PC-3 (cell line): ENCODE data around the gene ZNF296. TPM values are rescaled to one million over a fixed set of nuclear protein-coding genes. Genes with fewer than 3 reads are reported as not detected.

Experiments
- ATAC-seq: fragments of 200-7000 bp; cut with Tn5 transposase; 2 replicates; pipeline ENCODE4 v1.9.1; 2020; ENCODE audit warnings: mild to moderate bottlenecking, moderate library complexity
- BruUV-seq: library from RNA; stranded (reverse); fragments of 400-500 nt; replicated peaks from 2 replicates; lab custom pipeline; 2021; lab: Mats Ljungman, UMichigan
- CTCF ChIA-PET: fragments of 300-600 bp; sonication (Branson Sonifier 250); formaldehyde crosslinking; loops from one replicate; lab custom pipeline; 2022; ENCODE audit warnings: antibody characterized with exemption; lab: Charles Lee
- POLR2A ChIA-PET: fragments of 300-600 bp; sonication (Branson Sonifier 250); formaldehyde crosslinking; loops from one replicate; lab custom pipeline; 2022; ENCODE audit warnings: antibody characterized with exemption; ENCODE audit not compliant: unreplicated experiment; lab: Charles Lee
- DNase-seq: peaks from one replicate; pipeline ENCODE4 v3.0.0-alpha.2; 2015
- H2AFZ ChIP-seq: fragments of 300-600 bp; sonication (generic); 2 replicates; pipeline ENCODE4 v1.6.0; 2016; ENCODE audit warnings: antibody characterized with exemption, low read length
- H3F3A ChIP-seq: fragments of 300-600 bp; sonication (generic); one replicate; pipeline ENCODE4 v1.6.0; 2017; ENCODE audit warnings: antibody characterized with exemption, low read length, control low read depth, mild to moderate bottlenecking; ENCODE audit not compliant: unreplicated experiment
- H3K27ac ChIP-seq: fragments of 300-600 bp; sonication (generic); 2 replicates; pipeline ENCODE4 v1.5.1; 2016; ENCODE audit warnings: mild to moderate bottlenecking, low read length
- H3K27me3 ChIP-seq: fragments of 300-600 bp; sonication (generic); 2 replicates; pipeline ENCODE4 v1.6.1; 2016; ENCODE audit warnings: low read length, mixed read lengths
- H3K36me3 ChIP-seq: fragments of 300-600 bp; sonication (generic); 2 replicates; pipeline ENCODE4 v1.6.1; 2016; ENCODE audit warnings: low read depth, mixed run types, low read length, mixed read lengths
- H3K4me1 ChIP-seq: fragments of 300-600 bp; sonication (generic); 2 replicates; pipeline ENCODE4 v1.5.1; 2016; ENCODE audit warnings: low read length; ENCODE audit not compliant: insufficient read depth
- H3K4me2 ChIP-seq: fragments of 300-600 bp; sonication (generic); 2 replicates; pipeline ENCODE4 v1.6.0; 2016; ENCODE audit warnings: low read length
- H3K4me3 ChIP-seq: fragments of 300-600 bp; sonication (generic); 2 replicates; pipeline ENCODE4 v1.5.1; 2016; ENCODE audit warnings: mild to moderate bottlenecking, low read length, mixed read lengths
- H3K79me2 ChIP-seq: fragments of 300-600 bp; sonication (generic); 2 replicates; pipeline ENCODE4 v1.6.1; 2017; ENCODE audit warnings: low read length, mixed read lengths
- H3K9ac ChIP-seq: fragments of 300-600 bp; sonication (generic); 2 replicates; pipeline ENCODE4 v1.6.0; 2016; ENCODE audit warnings: mild to moderate bottlenecking, low read length
- H3K9me2 ChIP-seq: fragments of 300-600 bp; sonication (generic); replicated peaks from 2 replicates; pipeline ENCODE4 v1.6.1; 2016; ENCODE audit warnings: mixed run types, low read length, mixed read lengths
- H3K9me3 ChIP-seq: fragments of 300-600 bp; sonication (generic); 2 replicates; pipeline ENCODE4 v1.6.1; 2016; ENCODE audit warnings: low read length, mixed read lengths
- H4K20me1 ChIP-seq: fragments of 300-600 bp; sonication (generic); 2 replicates; pipeline ENCODE4 v1.6.1; 2016; ENCODE audit warnings: low read length, mixed read lengths
- EZH2 ChIP-seq: fragments of 300-600 bp; sonication (generic); IDR thresholded peaks from one replicate; pipeline ENCODE4 v1.6.1; 2017; ENCODE audit warnings: antibody characterized with exemption, mild to moderate bottlenecking, low read length; ENCODE audit not compliant: unreplicated experiment
- EZH2phosphoT487 ChIP-seq: fragments of 300-600 bp; sonication (generic); IDR thresholded peaks from 2 replicates; pipeline ENCODE4 v1.6.1; 2018; ENCODE audit warnings: mild to moderate bottlenecking, antibody characterized with exemption, low read length, borderline replicate concordance
- intact Hi-C: fragments of 100-400 bp; cut with micrococcal nuclease; formaldehyde crosslinking; loops from 2 replicates; pipeline ENCODE4 v1.9.0; 2023
- total RNA-seq: library from RNA; depleted of rRNA; stranded (reverse); fragments of >200 nt; gene quantifications from 2 replicates; pipeline ENCODE4 v1.2.3, GENCODE V29; 2014
- TF ChIP-seq, protein P1 (sequence below): fragments of 300-600 bp; sonication (generic); conservative IDR thresholded peaks from 2 replicates; pipeline ENCODE4 v1.5.1; 2017; ENCODE audit warnings: antibody characterized with exemption, low read depth, mild to moderate bottlenecking, low read length

The ZNF296 gene
- total RNA-seq, 1 experiment from 2014 or later: 2.4 TPM

DNA sequence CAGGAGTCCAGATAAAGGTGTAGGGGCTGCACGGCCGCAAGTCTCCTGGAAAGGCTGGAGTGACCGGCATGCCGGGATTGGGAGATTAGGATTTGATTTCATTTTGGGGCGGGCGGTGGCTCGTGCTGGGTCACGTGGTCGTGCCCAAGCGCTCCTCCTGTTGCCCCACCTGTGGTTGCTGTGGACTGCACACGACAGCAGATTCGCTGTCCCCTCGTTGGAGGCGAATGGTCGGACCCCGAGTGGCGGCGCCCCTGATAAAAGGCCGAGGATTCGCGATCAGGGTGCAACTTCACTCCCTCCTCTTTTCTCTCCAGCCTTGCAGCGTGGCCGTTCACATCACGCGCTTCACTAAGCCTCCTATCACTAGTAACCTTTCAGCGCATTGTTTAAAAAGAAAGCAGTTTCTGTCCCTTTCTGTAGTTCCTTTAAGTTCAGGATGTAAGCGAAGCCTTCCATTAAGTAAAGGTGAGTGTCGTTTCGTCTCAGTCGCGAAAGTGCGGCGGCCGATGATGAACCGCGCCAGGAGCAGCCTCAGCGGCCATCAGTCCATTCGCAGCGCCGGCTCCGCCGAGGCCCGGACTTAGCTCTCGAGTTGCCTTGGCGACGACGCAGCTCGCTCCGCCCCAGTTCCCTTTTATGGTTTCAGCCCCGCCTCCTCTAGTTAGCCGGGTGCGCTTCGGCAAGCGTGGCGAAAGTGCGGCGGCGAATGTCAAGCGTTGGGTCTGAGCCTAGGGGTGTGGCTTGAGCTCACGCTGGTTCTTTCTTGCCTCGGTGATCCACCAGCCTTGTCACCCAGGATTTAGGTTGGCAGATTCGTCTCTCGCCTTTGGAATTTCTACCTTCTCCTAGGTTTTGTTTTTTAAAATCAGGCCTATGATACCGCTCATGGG is 15.0 kb upstream of the ZNF296 start:
- BruUV-seq: no TSS peak
- Histone ChIP-seq H3K27ac (peak overlapping the region; percentile 65), H3K9me2 (no peaks in the 10 kb centered on the region), H3K9me3 (no peaks in the 10 kb centered on the region), H3K4me3 (peak overlapping the region; percentile 91), H4K20me1 (no peaks in the 10 kb centered on the region), H3K27me3 (no peaks in the 10 kb centered on the region), H3K36me3 (no peaks in the 10 kb centered on the region; the same call in 1 of the 2 replicates), H3K4me2 (peak overlapping the region; percentile 91), H3K79me2 (peaks cover 35% of the 10 kb centered on the region), H3K4me1 (peaks cover 11% of the 10 kb centered on the region), H2AFZ (peak overlapping the region; percentile 85), H3K9ac (peak overlapping the region; percentile 97), H3F3A (no peaks in the 10 kb centered on the region)
- ChIA-PET POLR2A (interaction anchor here (0.7 kb wide), 1 partner anchor 16 kb away, joined by 5 read pairs; no protein-coding TSS in a partner anchor), CTCF (interaction anchor here (0.6 to 0.7 kb wide), 3 partner anchors 27 to 59 kb away, joined by 4 to 10 read pairs (median 4); no protein-coding TSS in a partner anchor)
- ATAC-seq (peak; percentile 85), DNase-seq (peak; percentile 97)
- intact Hi-C loops: loop anchor here (5.0 to 10.0 kb wide), 3 partner anchors 36 to 244 kb away; partner anchors contain the start of genes BLOC1S3 and TRAPPC6A
- TF ChIP-seq, protein P1, sequence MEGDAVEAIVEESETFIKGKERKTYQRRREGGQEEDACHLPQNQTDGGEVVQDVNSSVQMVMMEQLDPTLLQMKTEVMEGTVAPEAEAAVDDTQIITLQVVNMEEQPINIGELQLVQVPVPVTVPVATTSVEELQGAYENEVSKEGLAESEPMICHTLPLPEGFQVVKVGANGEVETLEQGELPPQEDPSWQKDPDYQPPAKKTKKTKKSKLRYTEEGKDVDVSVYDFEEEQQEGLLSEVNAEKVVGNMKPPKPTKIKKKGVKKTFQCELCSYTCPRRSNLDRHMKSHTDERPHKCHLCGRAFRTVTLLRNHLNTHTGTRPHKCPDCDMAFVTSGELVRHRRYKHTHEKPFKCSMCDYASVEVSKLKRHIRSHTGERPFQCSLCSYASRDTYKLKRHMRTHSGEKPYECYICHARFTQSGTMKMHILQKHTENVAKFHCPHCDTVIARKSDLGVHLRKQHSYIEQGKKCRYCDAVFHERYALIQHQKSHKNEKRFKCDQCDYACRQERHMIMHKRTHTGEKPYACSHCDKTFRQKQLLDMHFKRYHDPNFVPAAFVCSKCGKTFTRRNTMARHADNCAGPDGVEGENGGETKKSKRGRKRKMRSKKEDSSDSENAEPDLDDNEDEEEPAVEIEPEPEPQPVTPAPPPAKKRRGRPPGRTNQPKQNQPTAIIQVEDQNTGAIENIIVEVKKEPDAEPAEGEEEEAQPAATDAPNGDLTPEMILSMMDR: no peak
- no peak for TF ChIP-seq EZH2
- no peak for TF ChIP-seq EZH2phosphoT487

DNA sequence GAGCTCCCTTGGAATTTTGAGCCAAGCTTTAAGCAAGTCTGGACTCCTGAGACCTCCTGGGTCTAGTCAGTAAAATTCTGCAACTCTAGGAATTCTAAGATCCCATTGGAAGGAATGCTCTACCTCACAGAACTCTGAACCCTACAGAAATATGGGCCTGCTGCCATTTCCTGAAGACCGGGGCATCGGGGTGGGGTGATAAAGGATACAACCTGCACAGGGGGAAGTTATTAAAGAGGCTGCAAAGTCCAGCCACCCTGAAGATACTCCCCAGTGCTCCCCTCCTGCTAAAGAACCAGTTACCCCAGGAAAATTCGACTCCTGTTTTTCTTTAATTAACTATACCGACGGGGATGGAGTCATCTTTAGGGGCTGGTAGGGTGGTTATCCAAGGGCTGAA is 14.3 kb upstream of the ZNF296 start:
- ChIA-PET CTCF (no interaction called here), POLR2A (no interaction called here)
- Histone ChIP-seq H3F3A (no peaks in the 10 kb centered on the region), H3K9me2 (no peaks in the 10 kb centered on the region), H3K36me3 (no peaks in the 10 kb centered on the region; the same call in 1 of the 2 replicates), H3K4me2 (peak overlapping the region; percentile 91; the same call in 1 of the 2 replicates), H3K4me1 (peaks cover 11% of the 10 kb centered on the region), H3K9me3 (no peaks in the 10 kb centered on the region), H3K79me2 (peaks cover 28% of the 10 kb centered on the region), H3K9ac (no peak overlapping the region), H3K4me3 (no peak overlapping the region; the same call in 1 of the 2 replicates), H3K27ac (no peak overlapping the region), H2AFZ (no peak overlapping the region), H4K20me1 (no peaks in the 10 kb centered on the region), H3K27me3 (no peaks in the 10 kb centered on the region)
- intact Hi-C loops: loop anchor here (5.0 to 10.0 kb wide), 3 partner anchors 37 to 244 kb away; partner anchors contain the start of genes BLOC1S3 and TRAPPC6A
- DNase-seq (no peak), ATAC-seq (no peak)
- no TSS peak for BruUV-seq
- TF ChIP-seq, protein P1: no peak
- TF ChIP-seq EZH2: no peak
- TF ChIP-seq EZH2phosphoT487: no peak
